H1 (cell line): ENCODE data around the gene AGRN. TPM values are rescaled to one million over a fixed set of nuclear protein-coding genes. Genes with fewer than 3 reads are reported as not detected.

Experiments used
- polyA plus RNA-seq, 7 experiments: library from polyadenylated mRNA; depleted of rRNA in 3 of 7; stranded (reverse) in 5 of 7; unstranded in 2 of 7; fragments of >200 nt in 5 of 7; fragments of 200-250 nt in 2 of 7; gene quantifications; 1 replicate in 5 of 7; 2 replicates in 1 of 7; 4 replicates in 1 of 7; pipeline versions ENCODE4 v1.2.1 to v1.2.3, GENCODE V29; 2011 to 2013; ENCODE audit warnings: missing spikeins in 2 of 7, mixed read lengths in 2 of 7
- total RNA-seq: library from RNA; stranded (reverse); fragmentation: NEBNext Ultra II Directional; extraction: Animal tissue kit (Norgen Biotek cat#: 25700); gene quantifications from 2 replicates; pipeline ENCODE4 v1.2.1, GENCODE V29; 2021
- TF ChIP-seq, protein P1 (sequence below): IDR thresholded peaks from 2 replicates; pipeline ENCODE4 v1.6.1; 2011; ENCODE audit warnings: low read depth, mild to moderate bottlenecking, low read length; ENCODE audit not compliant: insufficient read depth

Gene AGRN
- total and polyA plus RNA-seq, 2 of the 8 experiments (the other 6 are each of a cell fraction or from before 2014, with no cell fraction given): 52.3 to 155 TPM

DNA sequence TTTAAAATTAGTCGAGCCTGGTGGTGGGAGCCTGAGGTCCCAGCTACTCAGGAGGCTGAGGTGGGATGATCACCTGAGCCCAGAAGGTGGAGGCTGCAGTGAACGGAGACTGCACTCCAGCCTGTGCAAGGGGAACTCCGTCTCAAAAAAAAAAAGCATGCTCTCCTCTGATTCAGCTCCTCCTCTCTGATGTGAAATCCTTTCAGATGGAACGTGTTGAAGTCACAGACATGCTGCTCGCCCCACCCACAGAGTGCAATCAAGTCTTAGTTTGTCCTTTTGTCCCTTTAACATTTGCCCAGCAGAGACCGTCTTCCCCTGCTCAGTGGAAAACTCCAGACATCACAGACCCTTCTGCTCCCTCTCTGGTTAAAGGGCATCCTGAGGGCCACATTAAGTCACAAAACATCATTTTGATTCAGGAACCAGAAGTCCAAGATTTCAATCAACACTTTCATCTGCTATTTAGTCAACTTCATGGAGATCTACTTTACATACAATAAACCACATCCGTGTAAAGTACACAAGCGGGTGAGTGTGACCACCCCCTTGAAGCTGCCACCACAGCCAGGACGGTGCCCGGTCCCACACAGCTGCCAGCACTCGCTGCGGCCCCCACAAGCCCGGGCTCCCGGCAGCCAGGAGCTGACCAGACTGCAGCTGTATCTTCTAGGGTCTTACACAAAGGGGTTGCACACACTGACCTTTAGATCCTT is 73.1 kb downstream of the AGRN start (continued):
- TF ChIP-seq, protein P1, sequence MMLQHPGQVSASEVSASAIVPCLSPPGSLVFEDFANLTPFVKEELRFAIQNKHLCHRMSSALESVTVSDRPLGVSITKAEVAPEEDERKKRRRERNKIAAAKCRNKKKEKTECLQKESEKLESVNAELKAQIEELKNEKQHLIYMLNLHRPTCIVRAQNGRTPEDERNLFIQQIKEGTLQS: no peak
